HG03175 (cell line): ENCODE results near the gene PLPP4.

Experiments used
- ATAC-seq: cut with Tn5 transposase; IDR thresholded peaks from one replicate; pipeline ENCODE4 v1.9.1; 2021; ENCODE audit warnings: mild to moderate bottlenecking, moderate library complexity; ENCODE audit not compliant: unreplicated experiment

Gene PLPP4

GRCh38 chr10:120606051-120606764 lies 149.2 kb downstream of the PLPP4 start:
- ATAC-seq, result peak; percentile 71

DNA sequence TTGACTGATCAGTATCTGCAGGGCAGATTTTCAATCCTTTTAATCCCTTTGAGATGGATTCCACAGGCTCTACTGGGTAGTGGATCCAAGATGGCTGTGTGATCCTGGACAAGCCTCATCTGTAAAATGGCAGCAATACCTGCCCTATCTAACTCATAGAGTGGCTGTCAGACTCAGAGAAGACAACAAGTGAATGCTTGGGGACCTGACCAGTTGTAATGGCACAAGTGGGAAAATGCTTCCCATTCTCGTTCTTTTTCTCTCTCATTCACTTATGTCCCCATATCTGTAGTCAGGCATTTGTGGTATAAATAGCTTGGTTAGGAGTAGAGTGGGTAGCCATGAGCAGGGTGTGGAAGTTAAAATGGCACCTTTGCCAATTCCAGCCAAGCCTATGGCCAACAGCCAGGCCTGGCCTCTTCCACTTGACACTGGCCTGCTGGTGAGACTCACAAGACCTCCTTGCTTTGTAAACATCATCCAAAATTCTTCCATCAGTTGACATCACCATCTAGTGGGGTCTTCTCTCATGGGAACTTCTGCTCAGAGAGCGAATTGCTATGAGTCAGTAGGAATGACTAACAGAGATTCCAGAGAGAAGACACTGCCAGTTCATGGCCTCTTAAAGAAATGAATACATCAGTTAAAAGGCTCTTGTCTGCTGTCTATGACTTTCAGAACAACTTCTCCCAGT lies 150.1 kb downstream of the PLPP4 start:
- ATAC-seq, result peak; percentile 22

DNA sequence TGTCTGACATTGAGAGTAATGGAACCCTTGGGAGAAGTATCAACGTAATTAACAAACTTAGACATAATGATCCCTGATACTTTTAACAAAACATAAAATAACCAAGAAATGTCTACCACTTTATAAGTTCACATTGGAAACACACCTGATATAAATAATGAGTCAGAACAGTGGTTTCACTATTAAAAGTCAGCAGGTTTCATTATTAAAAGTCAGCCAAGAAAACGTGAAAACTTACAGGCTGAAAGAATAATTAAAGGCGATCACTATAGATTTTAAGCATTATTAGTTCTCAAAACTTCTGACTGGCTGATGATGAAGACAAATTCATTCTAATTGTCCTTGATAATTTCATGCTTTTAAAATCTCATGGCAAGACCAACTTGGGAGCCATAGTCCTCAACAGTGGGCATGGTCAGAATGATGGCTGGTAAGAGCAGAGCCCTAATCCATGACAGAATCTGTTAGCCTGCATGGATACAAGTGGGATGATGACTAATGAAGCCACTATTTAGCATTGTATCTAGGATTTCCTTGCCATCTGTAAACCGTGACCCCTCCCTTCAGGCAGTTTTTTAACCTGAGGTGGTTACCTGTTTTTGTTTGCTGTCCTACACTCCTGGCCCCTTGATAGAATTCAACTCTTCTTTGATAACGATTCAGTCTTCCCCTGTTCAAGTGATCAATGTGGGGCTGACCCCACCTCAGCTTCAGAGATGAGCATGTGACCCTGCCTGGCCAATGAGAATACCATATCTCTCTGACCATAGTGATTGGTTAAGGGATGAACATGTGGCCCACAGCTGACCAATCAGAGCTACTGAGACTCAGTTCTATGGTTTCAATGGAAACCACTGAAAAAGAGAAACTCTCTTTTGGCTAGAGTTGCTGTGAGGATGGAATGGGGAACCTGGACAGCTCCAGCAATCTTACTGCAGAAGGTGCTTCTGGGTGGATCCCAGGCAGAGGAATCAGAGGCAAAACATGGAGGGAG lies 151.0 kb downstream of the PLPP4 start:
- ATAC-seq, result peak; percentile 48

GRCh38 chr10:120609006-120609405 lies 152.0 kb downstream of the PLPP4 start:
- ATAC-seq, result no peak

DNA sequence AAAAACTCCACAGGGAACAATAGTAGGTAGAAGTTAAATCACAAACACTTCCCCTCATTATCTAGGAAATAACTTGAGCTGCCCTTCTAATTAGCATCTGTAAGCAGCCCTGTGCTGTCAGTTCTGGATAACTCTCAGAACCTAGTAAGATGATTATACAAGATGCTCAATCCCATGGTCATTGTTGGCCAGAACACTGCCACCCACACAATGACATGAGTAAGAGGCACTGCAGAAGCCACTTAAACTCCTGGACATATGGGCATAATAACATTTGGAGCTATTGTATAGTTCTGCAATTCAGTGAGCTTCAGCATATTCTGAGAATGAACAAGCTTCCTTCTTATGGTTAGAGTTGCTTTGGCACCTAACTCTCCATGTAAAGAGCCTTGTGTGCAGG lies 153.8 kb downstream of the PLPP4 start:
- ATAC-seq, result no peak

- no peak for ATAC-seq
These were observed 155.7 kb downstream of the PLPP4 start for GRCh38 chr10:120612756-120613155.

GRCh38 chr10:120613180-120613579 lies 156.2 kb downstream of the PLPP4 start:
- no peak for ATAC-seq

GRCh38 chr10:120614680-120615079 lies 157.7 kb downstream of the PLPP4 start:
- no peak for ATAC-seq

DNA sequence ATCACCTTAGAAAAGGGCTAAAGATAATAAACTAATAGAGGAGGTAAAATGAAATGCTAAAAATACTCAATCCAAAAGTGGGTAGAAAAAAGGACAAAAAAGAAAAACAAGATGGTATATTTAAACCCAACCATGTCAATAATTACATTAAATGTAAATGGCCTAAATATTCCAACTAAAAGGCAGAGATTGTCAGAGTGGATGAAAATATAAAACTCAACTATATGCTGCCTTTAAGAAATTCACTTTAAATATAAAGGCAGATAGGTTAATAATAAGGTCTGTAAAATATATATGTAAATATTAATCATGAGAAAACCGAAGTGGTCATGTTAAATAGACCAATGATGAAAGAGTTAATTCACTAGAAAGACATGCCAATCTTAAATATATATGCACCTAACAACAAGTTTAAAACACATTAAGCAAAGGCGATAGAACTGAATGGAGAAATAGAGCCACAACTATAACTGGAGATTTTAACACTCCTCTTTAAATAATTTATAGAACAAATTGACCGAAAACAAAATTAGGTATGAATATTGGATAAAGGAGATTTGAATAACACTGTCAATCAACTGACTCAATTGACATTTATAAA lies 159.4 kb downstream of the PLPP4 start:
- ATAC-seq, result no peak

DNA sequence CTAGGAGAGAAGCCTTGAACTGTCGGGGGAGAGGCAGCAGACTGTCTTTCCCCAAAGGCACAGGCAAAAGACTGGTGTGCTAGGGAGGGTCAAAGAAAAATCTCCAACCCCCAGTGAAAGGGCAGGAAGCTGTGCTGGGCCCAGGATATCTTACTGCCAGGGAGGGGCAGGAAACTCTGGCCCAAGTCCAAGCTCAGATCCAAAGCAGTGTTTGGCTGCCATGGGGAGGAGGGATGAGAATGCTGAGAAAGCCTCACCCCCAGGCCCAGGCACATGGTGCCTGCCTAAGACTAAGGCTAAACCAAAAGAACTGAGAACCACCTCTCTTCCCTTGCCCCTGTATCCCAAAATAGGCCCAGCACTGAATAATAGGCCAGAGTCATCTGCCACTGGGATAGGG lies 171.2 kb downstream of the PLPP4 start:
- no peak for ATAC-seq

- no peak for ATAC-seq
These were observed 173.2 kb downstream of the PLPP4 start for GRCh38 chr10:120630266-120630665.

- ATAC-seq, result no peak
These were observed 175.0 kb downstream of the PLPP4 start for GRCh38 chr10:120632047-120632446.

GRCh38 chr10:120632942-120633341 lies 175.9 kb downstream of the PLPP4 start:
- ATAC-seq, result no peak

- ATAC-seq, result no peak
These were observed 177.6 kb downstream of the PLPP4 start for GRCh38 chr10:120634659-120635058.
